GM19238 (cell line): ENCODE results near the gene IQGAP3.

Experiments used
- DNase-seq: peaks from one replicate; pipeline ENCODE4 v3.0.0; 2011; ENCODE audit warnings: low spot score; ENCODE audit not compliant: insufficient read length

The IQGAP3 gene

GRCh38 chr1:156540955-156541354 lies 31.4 kb downstream of the IQGAP3 start:
- DNase-seq = no peak

- no peak for DNase-seq
These were observed 32.5 kb downstream of the IQGAP3 start for GRCh38 chr1:156539818-156540355.

GRCh38 chr1:156538711-156539440 lies 33.5 kb downstream of the IQGAP3 start:
- no peak for DNase-seq

GRCh38 chr1:156537027-156537426 lies 35.3 kb downstream of the IQGAP3 start:
- DNase-seq = no peak

GRCh38 chr1:156534424-156535060 lies 37.8 kb downstream of the IQGAP3 start:
- DNase-seq = no peak

GRCh38 chr1:156533568-156534220 lies 38.7 kb downstream of the IQGAP3 start:
- DNase-seq = no peak

- DNase-seq = no peak
These were observed 40.0 kb downstream of the IQGAP3 start for GRCh38 chr1:156532374-156532773.

GRCh38 chr1:156530006-156530405 lies 42.4 kb downstream of the IQGAP3 start:
- DNase-seq = no peak

- DNase-seq = no peak
These were observed 43.4 kb downstream of the IQGAP3 start for GRCh38 chr1:156528875-156529425.

- DNase-seq = no peak
These were observed 44.1 kb downstream of the IQGAP3 start for GRCh38 chr1:156528231-156528630.

GRCh38 chr1:156527584-156527983 lies 44.8 kb downstream of the IQGAP3 start:
- DNase-seq = no peak

- DNase-seq = no peak
These were observed 46.4 kb downstream of the IQGAP3 start for GRCh38 chr1:156525856-156526489.

GRCh38 chr1:156525071-156525501 lies 47.3 kb downstream of the IQGAP3 start:
- no peak for DNase-seq

- DNase-seq = no peak
These were observed 47.9 kb downstream of the IQGAP3 start for GRCh38 chr1:156524481-156524869.

- DNase-seq = no peak
These were observed 48.4 kb downstream of the IQGAP3 start for GRCh38 chr1:156523801-156524480.

- DNase-seq = no peak
These were observed 49.9 kb downstream of the IQGAP3 start for GRCh38 chr1:156522443-156522970.

GRCh38 chr1:156517748-156518147 lies 54.6 kb downstream of the IQGAP3 start:
- no peak for DNase-seq

- no peak for DNase-seq
These were observed 55.5 kb downstream of the IQGAP3 start for GRCh38 chr1:156516821-156517220.

- DNase-seq = no peak
These were observed 56.4 kb downstream of the IQGAP3 start for GRCh38 chr1:156515956-156516355.

- DNase-seq = no peak
These were observed 59.2 kb downstream of the IQGAP3 start for GRCh38 chr1:156513185-156513584.

- DNase-seq = no peak
These were observed 60.7 kb downstream of the IQGAP3 start for GRCh38 chr1:156511644-156512043.
